PC-3 (cell line): ENCODE data around the gene CRISP2. TPM values are rescaled to one million over a fixed set of nuclear protein-coding genes. Genes with fewer than 3 reads are reported as not detected.

Source experiments
- ATAC-seq: fragments of 200-7000 bp; cut with Tn5 transposase; 2 replicates; pipeline ENCODE4 v1.9.1; 2020; ENCODE audit warnings: mild to moderate bottlenecking, moderate library complexity
- BruUV-seq: library from RNA; stranded (reverse); fragments of 400-500 nt; replicated peaks from 2 replicates; lab custom pipeline; 2021; lab: Mats Ljungman, UMichigan
- CTCF ChIA-PET: fragments of 300-600 bp; sonication (Branson Sonifier 250); formaldehyde crosslinking; loops from one replicate; lab custom pipeline; 2022; ENCODE audit warnings: antibody characterized with exemption; lab: Charles Lee
- POLR2A ChIA-PET: fragments of 300-600 bp; sonication (Branson Sonifier 250); formaldehyde crosslinking; loops from one replicate; lab custom pipeline; 2022; ENCODE audit warnings: antibody characterized with exemption; ENCODE audit not compliant: unreplicated experiment; lab: Charles Lee
- DNase-seq: peaks from one replicate; pipeline ENCODE4 v3.0.0-alpha.2; 2015
- H2AFZ ChIP-seq: fragments of 300-600 bp; sonication (generic); 2 replicates; pipeline ENCODE4 v1.6.0; 2016; ENCODE audit warnings: antibody characterized with exemption, low read length
- H3F3A ChIP-seq: fragments of 300-600 bp; sonication (generic); one replicate; pipeline ENCODE4 v1.6.0; 2017; ENCODE audit warnings: antibody characterized with exemption, low read length, control low read depth, mild to moderate bottlenecking; ENCODE audit not compliant: unreplicated experiment
- H3K27ac ChIP-seq: fragments of 300-600 bp; sonication (generic); 2 replicates; pipeline ENCODE4 v1.5.1; 2016; ENCODE audit warnings: mild to moderate bottlenecking, low read length
- H3K27me3 ChIP-seq: fragments of 300-600 bp; sonication (generic); 2 replicates; pipeline ENCODE4 v1.6.1; 2016; ENCODE audit warnings: low read length, mixed read lengths
- H3K36me3 ChIP-seq: fragments of 300-600 bp; sonication (generic); 2 replicates; pipeline ENCODE4 v1.6.1; 2016; ENCODE audit warnings: low read depth, mixed run types, low read length, mixed read lengths
- H3K4me1 ChIP-seq: fragments of 300-600 bp; sonication (generic); 2 replicates; pipeline ENCODE4 v1.5.1; 2016; ENCODE audit warnings: low read length; ENCODE audit not compliant: insufficient read depth
- H3K4me2 ChIP-seq: fragments of 300-600 bp; sonication (generic); 2 replicates; pipeline ENCODE4 v1.6.0; 2016; ENCODE audit warnings: low read length
- H3K4me3 ChIP-seq: fragments of 300-600 bp; sonication (generic); 2 replicates; pipeline ENCODE4 v1.5.1; 2016; ENCODE audit warnings: mild to moderate bottlenecking, low read length, mixed read lengths
- H3K79me2 ChIP-seq: fragments of 300-600 bp; sonication (generic); 2 replicates; pipeline ENCODE4 v1.6.1; 2017; ENCODE audit warnings: low read length, mixed read lengths
- H3K9ac ChIP-seq: fragments of 300-600 bp; sonication (generic); 2 replicates; pipeline ENCODE4 v1.6.0; 2016; ENCODE audit warnings: mild to moderate bottlenecking, low read length
- H3K9me2 ChIP-seq: fragments of 300-600 bp; sonication (generic); replicated peaks from 2 replicates; pipeline ENCODE4 v1.6.1; 2016; ENCODE audit warnings: mixed run types, low read length, mixed read lengths
- H3K9me3 ChIP-seq: fragments of 300-600 bp; sonication (generic); 2 replicates; pipeline ENCODE4 v1.6.1; 2016; ENCODE audit warnings: low read length, mixed read lengths
- H4K20me1 ChIP-seq: fragments of 300-600 bp; sonication (generic); 2 replicates; pipeline ENCODE4 v1.6.1; 2016; ENCODE audit warnings: low read length, mixed read lengths
- CTCF ChIP-seq: fragments of 300-600 bp; sonication (generic); conservative IDR thresholded peaks from 2 replicates; pipeline ENCODE4 v1.5.1; 2017; ENCODE audit warnings: antibody characterized with exemption, low read depth, mild to moderate bottlenecking, low read length
- EZH2 ChIP-seq: fragments of 300-600 bp; sonication (generic); IDR thresholded peaks from one replicate; pipeline ENCODE4 v1.6.1; 2017; ENCODE audit warnings: antibody characterized with exemption, mild to moderate bottlenecking, low read length; ENCODE audit not compliant: unreplicated experiment
- EZH2phosphoT487 ChIP-seq: fragments of 300-600 bp; sonication (generic); IDR thresholded peaks from 2 replicates; pipeline ENCODE4 v1.6.1; 2018; ENCODE audit warnings: mild to moderate bottlenecking, antibody characterized with exemption, low read length, borderline replicate concordance
- intact Hi-C: fragments of 100-400 bp; cut with micrococcal nuclease; formaldehyde crosslinking; loops from 2 replicates; pipeline ENCODE4 v1.9.0; 2023
- total RNA-seq: library from RNA; depleted of rRNA; stranded (reverse); fragments of >200 nt; gene quantifications from 2 replicates; pipeline ENCODE4 v1.2.3, GENCODE V29; 2014

CRISP2 gene
- total RNA-seq, 1 experiment from 2014 or later, result not detected

DNA sequence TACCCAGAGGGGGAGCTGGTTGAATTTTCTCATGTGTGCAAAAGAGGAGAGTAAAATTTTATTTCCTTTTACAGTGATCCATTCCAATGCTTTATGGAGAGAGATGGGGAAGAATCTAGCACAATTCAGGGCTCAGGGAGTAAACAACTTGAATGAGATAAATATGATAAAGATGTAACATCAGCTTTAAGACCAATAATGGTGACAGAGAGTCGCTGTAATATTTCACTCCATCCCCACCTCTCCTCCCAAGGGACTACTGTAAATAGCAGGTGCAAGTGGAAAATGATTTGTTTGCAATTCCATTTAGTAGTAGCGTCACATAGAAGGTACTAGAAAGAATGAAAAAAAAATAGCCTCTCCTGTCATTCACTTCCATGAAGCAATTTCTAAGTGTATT, 26.1 kb upstream of the CRISP2 start:
- Histone ChIP-seq H3K27me3 (no peaks in the 10 kb centered on the region), H3K9me3 (no peaks in the 10 kb centered on the region), H3K4me3 (no peak overlapping the region), H4K20me1 (no peaks in the 10 kb centered on the region), H3F3A (no peaks in the 10 kb centered on the region), H3K79me2 (no peaks in the 10 kb centered on the region), H3K9ac (no peak overlapping the region), H3K4me2 (no peak overlapping the region), H3K27ac (no peak overlapping the region), H3K36me3 (no peaks in the 10 kb centered on the region), H3K9me2 (no peaks in the 10 kb centered on the region), H3K4me1 (peaks cover 10% of the 10 kb centered on the region), H2AFZ (no peak overlapping the region)
- TF ChIP-seq CTCF (no peak), EZH2 (no peak), EZH2phosphoT487 (no peak)
- no TSS peak for BruUV-seq
- ATAC-seq (no peak), DNase-seq (no peak)
- CTCF ChIA-PET, result no interaction called here
- intact Hi-C loops, result no loop called here
- POLR2A ChIA-PET, result no interaction called here

GRCh38 chr6:49736017-49736508, 22.7 kb upstream of the CRISP2 start:
- Histone ChIP-seq H3K9me2 (no peaks in the 10 kb centered on the region), H4K20me1 (no peaks in the 10 kb centered on the region), H3K79me2 (no peaks in the 10 kb centered on the region), H3F3A (no peaks in the 10 kb centered on the region), H3K9me3 (no peaks in the 10 kb centered on the region), H2AFZ (no peak overlapping the region), H3K4me1 (no peaks in the 10 kb centered on the region), H3K4me3 (no peak overlapping the region), H3K27me3 (no peaks in the 10 kb centered on the region), H3K27ac (no peak overlapping the region), H3K36me3 (no peaks in the 10 kb centered on the region), H3K9ac (no peak overlapping the region), H3K4me2 (no peak overlapping the region)
- TF ChIP-seq EZH2phosphoT487 (no peak), CTCF (no peak), EZH2 (no peak)
- DNase-seq (no peak), ATAC-seq (no peak)
- intact Hi-C loops, result no loop called here
- POLR2A ChIA-PET, result no interaction called here
- no TSS peak for BruUV-seq
- CTCF ChIA-PET, result no interaction called here

DNA sequence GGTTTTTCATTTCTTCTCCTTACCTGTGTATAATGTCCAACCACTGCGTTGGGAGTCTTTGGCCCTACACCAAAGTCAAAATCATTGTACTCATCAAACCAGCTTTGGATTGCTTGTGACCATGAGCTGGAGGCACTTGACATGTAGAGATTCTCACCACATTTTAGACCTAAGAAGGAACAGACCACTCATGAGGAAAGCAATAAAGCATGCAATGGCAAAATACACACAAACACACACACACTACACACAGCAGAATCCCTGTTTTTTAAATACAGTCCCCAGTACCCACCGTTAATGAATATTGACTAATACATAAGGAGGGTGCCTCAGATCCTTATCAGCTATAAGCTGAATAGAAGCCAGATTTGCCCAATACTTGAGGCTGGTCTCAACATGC, 20.3 kb upstream of the CRISP2 start:
- no peak for DNase-seq
- no TSS peak for BruUV-seq
- H3K9me2 ChIP-seq, result no peaks in the 10 kb centered on the region
- intact Hi-C loops, result no loop called here
- H3K9ac ChIP-seq, result no peak overlapping the region
- no peak overlapping the region for H3K4me3 ChIP-seq
- no peak overlapping the region for H2AFZ ChIP-seq
- H3K4me2 ChIP-seq, result no peak overlapping the region
- no peaks in the 10 kb centered on the region for H3K79me2 ChIP-seq
- no peaks in the 10 kb centered on the region for H3K36me3 ChIP-seq
- no peaks in the 10 kb centered on the region for H3F3A ChIP-seq
- H3K27me3 ChIP-seq, result no peaks in the 10 kb centered on the region
- no peak overlapping the region for H3K27ac ChIP-seq
- H3K9me3 ChIP-seq, result no peaks in the 10 kb centered on the region
- ATAC-seq, result no peak
- no peaks in the 10 kb centered on the region for H3K4me1 ChIP-seq
- ChIA-PET CTCF (interaction anchor here (0.6 kb wide), 1 partner anchor 202 kb away, joined by 3 read pairs; no protein-coding TSS in a partner anchor), POLR2A (no interaction called here)
- TF ChIP-seq CTCF (no peak), EZH2 (no peak), EZH2phosphoT487 (no peak)
- no peaks in the 10 kb centered on the region for H4K20me1 ChIP-seq
